ENCODE measurements around the gene MCRIP2. TPM values are rescaled to one million over a fixed set of nuclear protein-coding genes. Genes with fewer than 3 reads are reported as not detected.

MCRIP2 gene
- polyA plus RNA-seq, 2 of the 4 experiments (the other 2 are of a cell fraction), result 10.7 to 21.3 TPM

- TF ChIP-seq KDM5A (IDR thresholded peaks at IDR 0.05) (0 out of 2 replicates have a peak, but pooled peaks have one; percentile 25), HES2 (IDR thresholded peaks at IDR 0.05) (no peak), ZC3H11A (IDR thresholded peaks at IDR 0.05) (no peak), POLR2A (IDR thresholded peaks at IDR 0.05; ENCODE audit: low read length) (no peak), RNF2 (IDR thresholded peaks at IDR 0.05; ENCODE audit: borderline replicate concordance, low read depth) (0 out of 2 replicates have a peak, but pooled peaks have one; percentile 2), MAX (IDR thresholded peaks at IDR 0.05) (0 out of 2 replicates have a peak, but pooled peaks have one; percentile 17)
- H3K9me3 ChIP-seq, result no peaks in the 10 kb centered on the region
- H3K4me2 ChIP-seq, result peak overlapping the region; percentile 97
- peak overlapping the region; percentile 98 for H3K4me3 ChIP-seq
- ChIA-PET CTCF (interaction anchor here (0.6 to 13.5 kb wide), 12 partner anchors 7 to 942 kb away, joined by 3 to 105 read pairs (median 12); partner anchors contain the start of genes RHBDL1, STUB1, WDR24 and WDR90), POLR2A (no interaction called here)
- DNase-seq (ENCODE audit: low read depth in 1 of 2, low spot score in 1 of 2), result no peak
- peak overlapping the region; percentile 90 to 93 for H3K27ac ChIP-seq
- peak; percentile 8 to 14; a peak in 3 of 6 replicates for ATAC-seq
- FAIRE-seq, result no peak
- H3K4me1 ChIP-seq, result peaks cover 11% of the 10 kb centered on the region
- WGBS (ENCODE audit: missing lambda C conversion rate), result 18% methylated on average over 14 of the region's 50 CpGs
Observed at GRCh38 chr16:668519-669171, 27.0 kb downstream of the MCRIP2 start.

GRCh38 chr16:669666-670065 is 28.0 kb downstream of the MCRIP2 start:
- TF ChIP-seq ZFP36 (IDR thresholded peaks at IDR 0.05; ENCODE audit: borderline replicate concordance, partially characterized antibody), result no peak
- TF ChIP-seq ZNF302 (CRISPR knock-in tag; IDR thresholded peaks at IDR 0.05), result no peak
- TF ChIP-seq ZSCAN20 (CRISPR knock-in tag; IDR thresholded peaks at IDR 0.05), result no peak
- TF ChIP-seq SREBF2 (IDR thresholded peaks at IDR 0.05), result no peak
- TF ChIP-seq NR3C1 (IDR thresholded peaks at IDR 0.05), result no peak
- TF ChIP-seq TP53 (CRISPR knock-in tag; IDR thresholded peaks at IDR 0.05), result no peak
- TF ChIP-seq PHF8 (IDR thresholded peaks at IDR 0.05; ENCODE audit: borderline replicate concordance, low read depth), result no peak
- TF ChIP-seq TFCP2L1 (CRISPR knock-in tag; IDR thresholded peaks at IDR 0.05), result no peak
- no peak for TF ChIP-seq MAFK (IDR thresholded peaks at IDR 0.05; ENCODE audit: partially characterized antibody)
- no peak for TF ChIP-seq RARB (CRISPR knock-in tag; IDR thresholded peaks at IDR 0.05)
- TF ChIP-seq CBX2 (IDR thresholded peaks at IDR 0.05; ENCODE audit: borderline replicate concordance, low read depth), result no peak
- no peak for TF ChIP-seq HES2 (IDR thresholded peaks at IDR 0.05)
- TF ChIP-seq BHLHE40 (IDR thresholded peaks at IDR 0.05; ENCODE audit: low read depth, low read length), result no peak
- no peak for TF ChIP-seq KDM1A (IDR thresholded peaks at IDR 0.05; ENCODE audit: low read depth)
- TF ChIP-seq JUN (IDR thresholded peaks at IDR 0.05), result no peak
- TF ChIP-seq CTCF (IDR thresholded peaks at IDR 0.05), result no peak
- peaks cover 15% of the 10 kb centered on the region for H3K4me1 ChIP-seq
- 88% methylated on average over 11 of the region's 13 CpGs for WGBS (ENCODE audit: missing lambda C conversion rate)
- H3K4me3 ChIP-seq, result no peak overlapping the region
- H3K27ac ChIP-seq, result no peak overlapping the region
- CTCF ChIA-PET, result interaction anchor here (0.7 to 2.7 kb wide), 3 partner anchors 9 to 41 kb away, joined by 3 to 18 read pairs (median 3); no protein-coding TSS in a partner anchor
- no peak for ATAC-seq
- peak overlapping the region; percentile 97 for H3K4me2 ChIP-seq
- POLR2A ChIA-PET, result interaction anchor here (0.6 kb wide), 1 partner anchor 15 kb away, joined by 3 read pairs; the partner anchor contains the start of gene JMJD8
- no peak for FAIRE-seq
- DNase-seq (ENCODE audit: low read depth in 1 of 2, low spot score in 1 of 2), result no peak
- no peaks in the 10 kb centered on the region for H3K9me3 ChIP-seq
